ENCODE data around the gene PTPN4. TPM values are rescaled to one million over a fixed set of nuclear protein-coding genes. Genes with fewer than 3 reads are reported as not detected.

Gene PTPN4
- total RNA-seq, 1 experiment from 2014 or later: 46.8 TPM

DNA sequence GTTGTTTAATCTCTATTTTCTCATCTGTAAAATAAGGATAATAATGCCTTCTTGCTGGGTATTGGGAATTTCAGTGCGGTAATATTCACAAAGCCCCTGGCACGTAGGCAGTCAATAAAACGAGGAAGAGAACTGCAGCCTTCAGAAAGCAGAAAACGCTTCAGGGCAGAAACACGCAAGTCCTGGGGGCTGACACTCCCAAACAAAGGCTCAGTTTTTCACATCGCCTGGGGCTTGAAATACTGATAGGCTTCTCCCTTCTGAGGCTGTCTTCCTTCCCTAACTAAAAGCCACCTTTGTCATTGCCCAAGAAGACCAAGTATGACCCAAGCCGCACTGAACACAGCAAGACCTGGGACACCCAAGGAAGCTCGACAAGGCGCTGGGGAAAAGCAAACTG is 48.4 kb upstream of the PTPN4 start:
- H3K9me3 ChIP-seq: no peaks in the 10 kb centered on the region
- H3K27ac Mint-ChIP-seq (ENCODE audit: unreplicated experiment): no peak overlapping the region
- no peak overlapping the region for H3K4me3 ChIP-seq (ENCODE audit: low read depth, low read length)
- no peak overlapping the region for H3K4me3 Mint-ChIP-seq (ENCODE audit: unreplicated experiment)
- DNase-seq: no peak
- H3K27me3 Mint-ChIP-seq (ENCODE audit: insufficient read depth, unreplicated experiment): peaks cover 3% of the 10 kb centered on the region
- no peaks in the 10 kb centered on the region for H3K9me3 Mint-ChIP-seq (ENCODE audit: unreplicated experiment)
- TF ChIP-seq, protein P1, sequence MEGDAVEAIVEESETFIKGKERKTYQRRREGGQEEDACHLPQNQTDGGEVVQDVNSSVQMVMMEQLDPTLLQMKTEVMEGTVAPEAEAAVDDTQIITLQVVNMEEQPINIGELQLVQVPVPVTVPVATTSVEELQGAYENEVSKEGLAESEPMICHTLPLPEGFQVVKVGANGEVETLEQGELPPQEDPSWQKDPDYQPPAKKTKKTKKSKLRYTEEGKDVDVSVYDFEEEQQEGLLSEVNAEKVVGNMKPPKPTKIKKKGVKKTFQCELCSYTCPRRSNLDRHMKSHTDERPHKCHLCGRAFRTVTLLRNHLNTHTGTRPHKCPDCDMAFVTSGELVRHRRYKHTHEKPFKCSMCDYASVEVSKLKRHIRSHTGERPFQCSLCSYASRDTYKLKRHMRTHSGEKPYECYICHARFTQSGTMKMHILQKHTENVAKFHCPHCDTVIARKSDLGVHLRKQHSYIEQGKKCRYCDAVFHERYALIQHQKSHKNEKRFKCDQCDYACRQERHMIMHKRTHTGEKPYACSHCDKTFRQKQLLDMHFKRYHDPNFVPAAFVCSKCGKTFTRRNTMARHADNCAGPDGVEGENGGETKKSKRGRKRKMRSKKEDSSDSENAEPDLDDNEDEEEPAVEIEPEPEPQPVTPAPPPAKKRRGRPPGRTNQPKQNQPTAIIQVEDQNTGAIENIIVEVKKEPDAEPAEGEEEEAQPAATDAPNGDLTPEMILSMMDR (IDR thresholded peaks at IDR 0.05; ENCODE audit: insufficient read depth in 1 of 2, low read depth in 1 of 2, low read length in 1 of 2, severe bottlenecking in 1 of 2, unreplicated experiment in 1 of 2): no peak
- H3K4me1 Mint-ChIP-seq (ENCODE audit: low read depth, unreplicated experiment): no peaks in the 10 kb centered on the region
- CTCF ChIA-PET: no interaction called here
- H3K4me1 ChIP-seq: no peaks in the 10 kb centered on the region
- POLR2A ChIA-PET: no interaction called here
- BruUV-seq (replicated peaks): no TSS peak
- H3K27me3 ChIP-seq (replicated peaks; ENCODE audit: control insufficient read depth, insufficient read depth, low read length): no peaks in the 10 kb centered on the region; the same call in 1 of the 2 replicates
- H3K36me3 ChIP-seq (ENCODE audit: control insufficient read depth, insufficient read depth, low read length): no peaks in the 10 kb centered on the region
- H3K36me3 Mint-ChIP-seq (ENCODE audit: insufficient read depth, unreplicated experiment): no peaks in the 10 kb centered on the region
- intact Hi-C loops (cut with micrococcal nuclease; ENCODE audit: unreplicated experiment): no loop called here

DNA sequence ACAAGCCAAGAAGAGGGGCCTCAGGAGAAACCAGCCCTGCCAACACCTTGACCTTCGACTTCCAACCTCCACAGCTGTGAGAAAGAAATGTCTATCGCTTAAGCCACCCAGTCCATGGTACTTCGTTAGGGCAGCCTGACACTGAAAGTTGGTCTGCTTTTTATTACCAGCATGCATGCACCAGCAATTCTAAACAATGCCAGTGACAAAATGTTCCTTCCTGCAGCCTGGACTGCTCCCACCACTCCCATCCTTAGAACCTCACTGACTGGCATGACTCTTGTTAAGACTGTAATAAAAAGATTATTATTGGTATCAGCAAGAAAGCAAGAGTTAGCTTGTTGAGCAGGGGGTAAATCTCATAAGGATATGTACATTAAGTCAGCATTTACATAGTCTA is 47.2 kb upstream of the PTPN4 start:
- Histone ChIP-seq H3K36me3 (ENCODE audit: control insufficient read depth, insufficient read depth, low read length) (no peaks in the 10 kb centered on the region), H3K27me3 (replicated peaks; ENCODE audit: control insufficient read depth, insufficient read depth, low read length) (no peaks in the 10 kb centered on the region; the same call in 1 of the 2 replicates), H3K4me1 (no peaks in the 10 kb centered on the region), H3K9me3 (no peaks in the 10 kb centered on the region), H3K4me3 (ENCODE audit: low read depth, low read length) (no peak overlapping the region)
- H3K9me3 Mint-ChIP-seq (ENCODE audit: unreplicated experiment): no peaks in the 10 kb centered on the region
- TF ChIP-seq, protein P1 (IDR thresholded peaks at IDR 0.05; ENCODE audit: insufficient read depth in 1 of 2, low read depth in 1 of 2, low read length in 1 of 2, severe bottlenecking in 1 of 2, unreplicated experiment in 1 of 2): no peak
- CTCF ChIA-PET: no interaction called here
- H3K27me3 Mint-ChIP-seq (ENCODE audit: insufficient read depth, unreplicated experiment): peaks cover 3% of the 10 kb centered on the region
- POLR2A ChIA-PET: no interaction called here
- intact Hi-C loops (cut with micrococcal nuclease; ENCODE audit: unreplicated experiment): no loop called here
- no peak overlapping the region for H3K4me3 Mint-ChIP-seq (ENCODE audit: unreplicated experiment)
- no peak overlapping the region for H3K27ac Mint-ChIP-seq (ENCODE audit: unreplicated experiment)
- no peaks in the 10 kb centered on the region for H3K36me3 Mint-ChIP-seq (ENCODE audit: insufficient read depth, unreplicated experiment)
- DNase-seq: no peak
- BruUV-seq (replicated peaks): no TSS peak
- no peaks in the 10 kb centered on the region for H3K4me1 Mint-ChIP-seq (ENCODE audit: low read depth, unreplicated experiment)

DNA sequence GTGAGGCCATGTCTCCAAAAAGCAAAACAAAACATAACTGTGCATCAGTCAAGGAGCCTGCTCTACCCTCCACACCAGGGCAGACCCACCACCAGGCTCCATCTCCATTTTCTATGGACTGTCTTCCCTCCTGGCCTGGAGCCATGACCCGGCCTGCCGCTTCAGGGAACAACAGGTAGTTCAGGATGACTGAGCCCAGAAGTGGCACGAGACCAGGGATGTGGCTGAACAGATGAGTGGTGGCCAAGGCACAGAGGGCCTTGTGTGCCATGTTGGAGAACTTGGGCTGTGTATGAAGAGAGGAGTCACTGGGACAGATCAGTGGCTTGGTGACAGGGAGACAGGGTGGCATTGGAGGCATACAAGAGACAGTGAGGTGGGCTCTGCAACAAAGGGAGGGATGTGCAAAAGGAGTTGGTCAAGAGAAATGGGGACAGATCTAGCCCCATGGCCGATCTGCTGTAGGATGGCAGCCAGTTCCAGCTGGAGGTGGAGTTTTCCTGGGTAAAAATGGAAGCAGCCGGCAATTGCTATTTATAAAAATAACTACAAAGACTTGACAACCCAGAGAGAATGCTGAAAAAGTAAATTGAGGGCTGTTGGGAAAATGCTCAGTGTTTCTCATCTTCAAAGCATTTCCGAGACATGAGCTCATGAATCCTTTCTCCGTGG is 45.8 kb upstream of the PTPN4 start:
- Histone ChIP-seq H3K4me3 (ENCODE audit: low read depth, low read length) (no peak overlapping the region), H3K27me3 (replicated peaks; ENCODE audit: control insufficient read depth, insufficient read depth, low read length) (no peaks in the 10 kb centered on the region; the same call in 1 of the 2 replicates), H3K36me3 (ENCODE audit: control insufficient read depth, insufficient read depth, low read length) (no peaks in the 10 kb centered on the region), H3K4me1 (no peaks in the 10 kb centered on the region), H3K9me3 (no peaks in the 10 kb centered on the region)
- ChIA-PET POLR2A (no interaction called here), CTCF (no interaction called here)
- intact Hi-C loops (cut with micrococcal nuclease; ENCODE audit: unreplicated experiment): no loop called here
- no TSS peak for BruUV-seq (replicated peaks)
- Mint-ChIP-seq H3K9me3 (ENCODE audit: unreplicated experiment) (no peaks in the 10 kb centered on the region), H3K36me3 (ENCODE audit: insufficient read depth, unreplicated experiment) (no peaks in the 10 kb centered on the region), H3K4me3 (ENCODE audit: unreplicated experiment) (no peak overlapping the region), H3K27ac (ENCODE audit: unreplicated experiment) (no peak overlapping the region), H3K4me1 (ENCODE audit: low read depth, unreplicated experiment) (no peaks in the 10 kb centered on the region), H3K27me3 (ENCODE audit: insufficient read depth, unreplicated experiment) (peaks cover 3% of the 10 kb centered on the region)
- TF ChIP-seq, protein P1 (IDR thresholded peaks at IDR 0.05; ENCODE audit: insufficient read depth in 1 of 2, low read depth in 1 of 2, low read length in 1 of 2, severe bottlenecking in 1 of 2, unreplicated experiment in 1 of 2): no peak
- no peak for DNase-seq

Data from Caco-2 (cell line).